ENCODE measurements around the gene CYB5R2.
"Not testable (repeated sequence)": the region's sequence is repeated elsewhere in the genome, so short reads cannot be mapped to it uniquely, and the experiment has no call there.

CYB5R2 gene

GRCh38 chr11:7668464-7668863 is 4.8 kb downstream of the CYB5R2 start:
- no peak for DNase-seq

GRCh38 chr11:7667460-7667859 is 5.8 kb downstream of the CYB5R2 start:
- no peak for DNase-seq

GRCh38 chr11:7666292-7666866 is 6.9 kb downstream of the CYB5R2 start:
- DNase-seq, result no peak

DNA sequence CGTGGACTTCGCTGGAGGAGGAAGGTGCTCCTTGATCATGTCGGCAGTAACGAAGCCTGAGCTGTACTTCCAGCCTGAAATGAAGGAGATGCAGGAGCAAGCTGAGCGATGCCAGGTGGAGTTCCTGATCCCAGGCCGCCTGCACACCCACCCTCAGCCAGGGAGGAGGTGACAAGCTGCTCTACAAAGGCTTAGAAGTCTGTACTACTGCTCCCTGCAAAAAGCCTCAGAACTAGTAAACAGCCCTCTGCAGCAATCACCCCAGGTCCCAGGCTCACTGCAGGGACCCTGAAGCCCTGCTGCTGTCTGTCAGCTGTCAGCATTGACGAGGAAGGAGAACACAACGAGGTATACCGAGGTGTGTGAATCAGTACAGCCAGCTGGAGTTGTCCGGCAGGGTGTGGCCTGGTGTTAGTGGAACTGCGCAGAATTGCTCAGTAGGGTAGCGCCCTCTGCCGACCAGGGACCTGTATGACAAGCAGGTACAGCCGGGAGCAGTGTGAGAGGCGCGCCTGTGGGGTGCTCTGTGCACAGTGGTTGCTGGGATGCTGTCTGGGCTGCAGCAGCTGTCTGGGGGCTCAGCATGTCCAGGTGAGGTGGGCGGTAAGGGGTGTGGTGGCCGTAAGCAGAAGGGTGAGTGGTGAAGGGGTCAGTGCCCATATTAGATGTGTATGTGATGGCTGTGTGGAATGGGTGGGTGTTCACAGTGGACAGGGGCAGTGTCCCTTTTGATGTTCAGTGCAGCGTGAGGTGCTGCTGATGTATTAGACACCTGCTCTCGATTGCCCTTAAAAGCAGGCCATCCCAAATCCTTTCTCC is 7.6 kb downstream of the CYB5R2 start:
- DNase-seq, result peak; percentile 19

- DNase-seq, result no peak
These were observed 8.4 kb downstream of the CYB5R2 start for GRCh38 chr11:7664867-7665266.

DNA sequence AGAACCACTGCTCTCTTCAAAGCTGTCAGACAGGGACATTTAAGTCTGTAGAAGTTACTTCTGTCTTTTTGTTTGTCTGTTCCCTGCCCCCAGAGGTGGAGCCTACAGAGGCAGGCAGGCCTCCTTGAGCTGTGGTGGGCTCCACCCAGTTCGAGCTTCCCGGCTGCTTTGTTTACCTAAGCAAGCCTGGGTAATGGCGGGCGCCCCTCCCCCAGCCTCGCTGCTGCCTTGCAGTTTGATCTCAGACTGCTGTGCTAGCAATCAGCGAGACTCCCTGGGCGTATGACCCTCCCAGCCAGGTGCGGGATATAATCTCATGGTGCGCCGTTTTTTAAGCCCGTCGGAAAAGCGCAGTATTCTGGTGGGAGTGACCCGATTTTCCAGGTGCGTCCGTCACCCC is 9.8 kb downstream of the CYB5R2 start:
- DNase-seq, result not testable (repeated sequence)

GRCh38 chr11:7657306-7658025 is 15.8 kb downstream of the CYB5R2 start:
- DNase-seq, result peak; percentile 25

GRCh38 chr11:7656704-7657103 is 16.6 kb downstream of the CYB5R2 start:
- no peak for DNase-seq

- no peak for DNase-seq
These were observed 17.8 kb downstream of the CYB5R2 start for GRCh38 chr11:7655253-7656217.

DNA sequence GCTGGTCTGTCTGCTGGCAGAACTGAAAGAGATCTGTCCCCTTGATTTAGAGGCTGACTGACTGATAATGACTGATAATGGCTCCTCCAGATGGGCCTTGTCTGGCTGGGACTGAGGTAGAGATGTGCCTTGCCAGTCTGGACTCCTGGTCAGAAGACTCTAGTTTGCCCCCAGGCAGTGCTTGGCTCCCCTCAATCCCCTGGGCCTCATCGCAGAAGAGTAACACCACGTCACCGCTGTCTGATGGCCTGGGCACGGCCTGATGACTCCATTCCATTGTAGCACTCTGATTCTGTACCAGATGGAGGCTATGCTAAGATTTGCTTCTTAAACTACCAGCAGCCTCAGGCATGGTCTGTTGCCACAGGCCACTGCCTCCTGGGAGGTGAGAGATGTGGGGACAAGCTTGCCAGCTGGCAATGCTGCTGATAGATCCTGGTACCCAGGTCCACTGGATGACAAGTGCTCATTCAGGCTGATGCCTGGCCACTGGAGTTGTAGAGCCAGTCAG is 19.1 kb downstream of the CYB5R2 start:
- no peak for DNase-seq

GRCh38 chr11:7651700-7652099 is 21.6 kb downstream of the CYB5R2 start:
- no peak for DNase-seq

DNA sequence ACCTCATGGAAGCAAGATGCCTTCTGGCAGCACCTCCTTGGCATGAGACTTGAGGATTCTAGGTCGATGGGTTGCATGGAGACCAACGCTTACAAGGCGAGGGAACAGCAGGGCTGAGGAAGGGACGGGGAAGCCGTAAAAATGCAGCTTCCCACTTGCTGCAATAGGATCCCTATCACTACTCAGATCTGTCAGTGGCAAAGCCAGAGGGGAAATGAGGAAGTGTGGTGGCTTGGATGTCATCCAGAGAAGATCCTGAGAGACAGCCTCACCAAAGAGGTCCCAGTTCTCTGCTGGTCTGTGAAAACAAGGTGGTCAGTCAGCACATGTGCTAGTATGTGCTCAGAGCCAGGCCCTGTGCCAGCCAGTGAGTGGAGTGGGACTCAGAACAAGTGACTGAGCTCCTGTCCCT is 22.2 kb downstream of the CYB5R2 start:
- DNase-seq, result peak; percentile 37

DNA sequence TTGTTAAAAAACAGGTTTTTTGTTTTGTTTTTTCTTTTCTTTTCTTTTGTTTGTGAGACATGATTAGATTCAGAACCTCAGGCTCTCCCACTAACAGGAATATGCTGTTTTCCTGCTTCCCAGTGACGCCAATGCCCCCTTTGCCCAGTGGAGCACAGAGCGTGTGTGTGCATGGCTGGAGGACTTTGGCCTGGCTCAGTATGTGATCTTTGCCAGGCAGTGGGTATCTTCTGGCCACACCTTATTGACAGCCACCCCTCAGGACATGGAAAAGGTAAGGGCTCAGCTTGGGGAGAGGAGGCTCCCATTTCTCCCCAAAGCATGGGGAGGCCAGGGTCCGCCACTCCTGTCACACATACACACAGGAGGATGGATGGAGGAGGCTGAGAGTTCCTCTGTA is 25.0 kb downstream of the CYB5R2 start:
- DNase-seq, result no peak

GRCh38 chr11:7646866-7647265 is 26.4 kb downstream of the CYB5R2 start:
- no peak for DNase-seq

DNA sequence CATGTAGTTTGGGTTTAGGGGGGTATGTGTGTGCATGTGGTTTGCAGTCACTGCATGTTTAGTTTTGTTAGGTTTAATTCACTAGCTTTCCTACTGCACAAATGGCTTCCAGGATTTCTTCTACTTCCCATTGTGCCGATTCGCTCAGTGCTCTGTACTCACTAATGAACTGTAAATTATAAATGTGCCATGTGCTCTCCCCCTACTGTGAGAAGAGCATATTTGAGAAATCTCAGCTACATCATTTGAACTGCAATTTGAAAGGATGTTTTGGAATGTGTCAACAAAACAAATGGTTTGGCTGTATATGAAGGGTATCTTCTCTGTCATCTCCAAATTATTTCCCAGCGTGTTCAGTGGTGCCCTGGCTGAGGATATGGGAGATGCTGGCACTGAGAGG is 28.1 kb downstream of the CYB5R2 start:
- DNase-seq, result no peak

DNA sequence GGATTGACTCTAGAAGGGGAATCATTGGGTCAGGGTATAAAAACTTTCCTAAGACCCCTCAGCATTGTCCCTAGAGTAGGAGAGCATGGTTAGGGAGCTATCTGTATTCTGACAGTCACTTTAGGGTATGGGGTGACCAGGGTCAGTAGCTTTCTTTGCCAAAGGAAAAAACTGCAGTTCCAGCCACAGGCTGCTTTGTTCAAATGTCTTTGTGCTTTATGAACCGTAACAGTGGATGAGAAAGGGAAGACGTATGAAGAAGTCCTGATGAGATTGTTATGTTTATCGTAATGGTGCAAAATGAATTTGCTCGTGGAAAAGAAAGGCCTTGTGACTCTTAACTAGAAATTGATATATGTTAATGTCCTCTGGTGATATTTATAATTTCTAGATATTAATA is 30.0 kb downstream of the CYB5R2 start:
- DNase-seq, result no peak

DNA sequence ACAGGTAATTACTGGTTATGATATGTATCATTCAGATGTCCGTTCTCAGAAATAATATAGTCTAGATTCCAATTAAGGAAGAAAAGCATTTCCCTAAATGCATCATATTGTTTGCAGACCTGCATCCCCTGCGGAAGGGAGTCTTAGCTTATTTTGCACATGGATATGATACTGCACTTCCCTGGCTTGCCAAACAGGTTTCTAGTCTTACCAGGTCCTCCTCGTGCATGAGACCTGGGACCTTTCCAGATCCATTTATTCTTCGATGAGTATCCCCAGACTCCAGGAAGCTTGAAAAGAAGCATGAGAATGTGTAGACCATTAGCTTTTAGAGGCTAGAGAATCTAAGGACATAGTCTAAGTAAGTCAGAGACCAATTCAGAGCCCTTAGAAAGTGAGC is 30.6 kb downstream of the CYB5R2 start:
- DNase-seq, result no peak

- no peak for DNase-seq
These were observed 32.5 kb downstream of the CYB5R2 start for GRCh38 chr11:7640816-7641215.

DNA sequence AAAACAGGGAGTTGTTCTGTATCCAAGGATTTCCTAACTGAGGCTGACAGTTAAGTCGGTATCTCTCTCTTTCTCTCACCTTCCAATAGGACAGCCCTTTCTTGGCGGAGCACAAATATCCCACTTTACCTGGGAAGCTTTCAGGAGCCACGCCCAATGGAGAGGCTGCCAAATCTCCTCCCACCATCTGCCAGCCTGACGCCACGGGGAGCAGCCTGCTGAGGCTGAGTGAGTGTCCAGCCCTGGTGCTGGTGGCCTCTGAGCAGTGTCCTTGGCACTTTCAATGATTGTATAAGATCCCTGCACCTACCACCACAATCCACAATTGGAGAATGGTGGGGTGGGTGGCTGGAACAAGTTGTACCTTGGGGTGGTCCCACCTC is 33.7 kb downstream of the CYB5R2 start:
- DNase-seq, result no peak

DNA sequence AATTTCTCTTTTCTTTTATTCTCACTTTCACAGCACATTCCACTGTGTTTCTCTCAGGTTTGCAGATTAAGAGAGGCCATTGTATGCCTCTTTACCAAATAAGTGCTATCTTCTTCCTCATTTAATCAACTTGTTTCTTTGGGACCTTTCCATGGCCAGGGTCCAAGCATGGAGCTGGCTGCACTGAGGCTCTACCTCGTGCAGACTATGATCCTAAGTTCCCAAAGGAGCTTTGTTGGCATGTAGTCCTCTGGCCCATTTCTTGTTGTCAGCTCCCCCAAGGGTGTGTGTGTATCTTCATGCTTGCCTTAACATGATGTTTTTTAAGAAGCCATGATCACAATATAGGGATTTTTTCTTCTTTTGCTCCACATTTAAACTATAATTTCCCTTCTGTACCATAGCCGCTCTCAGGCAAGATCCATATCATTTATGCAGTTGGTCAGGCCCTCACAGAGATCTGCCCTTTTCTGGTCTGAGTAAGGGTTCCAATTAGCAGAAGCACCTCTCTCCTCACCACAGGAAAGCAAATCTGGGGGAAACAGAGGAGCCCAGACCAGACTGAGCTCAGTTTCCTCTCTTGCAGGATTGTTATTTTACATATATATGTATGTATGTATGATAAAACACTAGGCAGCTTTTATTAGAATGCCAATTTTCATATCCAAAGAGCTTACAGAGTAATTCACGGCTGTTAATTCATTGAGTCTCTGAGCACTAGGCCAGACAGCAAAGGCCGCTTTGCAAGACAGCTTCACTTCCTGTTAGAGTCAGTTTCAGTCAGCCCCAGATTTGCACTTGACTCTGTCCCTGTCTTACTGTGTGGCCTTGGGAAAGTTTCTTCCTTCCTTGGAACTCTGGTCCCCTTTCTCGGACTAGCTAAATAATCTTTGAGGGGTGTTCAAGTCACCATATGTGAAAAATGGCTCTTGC is 34.3 kb downstream of the CYB5R2 start:
- DNase-seq, result no peak

DNA sequence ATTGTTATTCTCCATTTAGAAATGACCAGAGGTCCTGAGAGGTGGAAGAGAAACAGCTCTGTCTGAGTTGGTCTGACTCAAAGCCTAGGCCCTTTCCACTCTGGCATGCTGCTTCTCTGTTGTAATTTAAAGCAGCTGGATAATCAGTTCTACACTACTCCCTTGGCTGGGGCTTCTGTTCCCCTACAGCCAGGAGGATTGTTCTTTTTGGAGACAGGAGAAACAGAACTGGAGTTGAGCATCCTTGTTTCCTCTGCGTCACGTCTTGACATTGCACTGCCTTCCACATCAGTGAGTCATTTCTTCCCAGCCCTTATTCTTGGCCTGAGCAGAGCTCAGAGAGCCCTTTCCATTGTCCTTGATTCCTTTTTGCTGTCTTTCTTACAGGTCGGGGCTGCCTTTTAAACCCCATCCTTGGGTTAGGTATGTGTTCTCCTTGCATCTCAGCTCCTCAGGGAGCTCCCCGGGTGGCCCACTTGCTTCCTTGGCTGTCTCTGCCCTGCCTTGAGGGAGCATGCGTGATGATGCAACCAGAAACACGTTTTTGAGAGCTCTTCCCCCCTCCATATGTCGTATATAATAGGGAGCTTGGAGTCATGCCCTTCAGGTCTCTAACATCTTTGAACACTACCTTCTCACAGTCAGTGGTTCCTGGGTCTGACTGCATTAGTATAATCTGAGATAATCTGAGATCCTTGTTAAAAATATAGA is 35.7 kb downstream of the CYB5R2 start:
- DNase-seq, result no peak

Measured in GDM1 (cell line).